ENCODE results near the gene DNAH11. TPM values are rescaled to one million over a fixed set of nuclear protein-coding genes. Genes with fewer than 3 reads are reported as not detected.

The DNAH11 gene
- total RNA-seq, 6 experiments from 2014 or later, result 0.17 to 5.5 (median 1.2) TPM

DNA sequence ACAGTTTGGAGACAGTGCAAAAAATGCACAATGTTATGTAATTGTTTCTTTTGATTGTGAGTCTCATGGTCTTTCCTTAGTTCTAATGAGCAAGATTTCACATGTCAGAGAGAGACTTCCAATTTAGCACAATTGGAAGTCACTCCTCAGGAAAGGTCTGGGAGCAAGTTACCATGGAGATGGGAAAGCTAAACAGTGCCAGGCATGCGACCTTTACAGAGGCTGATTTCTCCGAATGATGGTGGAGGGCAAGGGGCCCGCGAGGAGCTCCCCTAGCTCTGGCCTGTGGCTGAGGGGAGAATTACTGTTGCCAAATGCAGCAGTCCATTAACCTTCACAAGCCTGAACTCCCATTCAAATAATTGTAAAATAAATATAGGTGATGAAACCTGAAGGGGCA lies 343.6 kb downstream of the DNAH11 start:
- TF ChIP-seq, protein P1, sequence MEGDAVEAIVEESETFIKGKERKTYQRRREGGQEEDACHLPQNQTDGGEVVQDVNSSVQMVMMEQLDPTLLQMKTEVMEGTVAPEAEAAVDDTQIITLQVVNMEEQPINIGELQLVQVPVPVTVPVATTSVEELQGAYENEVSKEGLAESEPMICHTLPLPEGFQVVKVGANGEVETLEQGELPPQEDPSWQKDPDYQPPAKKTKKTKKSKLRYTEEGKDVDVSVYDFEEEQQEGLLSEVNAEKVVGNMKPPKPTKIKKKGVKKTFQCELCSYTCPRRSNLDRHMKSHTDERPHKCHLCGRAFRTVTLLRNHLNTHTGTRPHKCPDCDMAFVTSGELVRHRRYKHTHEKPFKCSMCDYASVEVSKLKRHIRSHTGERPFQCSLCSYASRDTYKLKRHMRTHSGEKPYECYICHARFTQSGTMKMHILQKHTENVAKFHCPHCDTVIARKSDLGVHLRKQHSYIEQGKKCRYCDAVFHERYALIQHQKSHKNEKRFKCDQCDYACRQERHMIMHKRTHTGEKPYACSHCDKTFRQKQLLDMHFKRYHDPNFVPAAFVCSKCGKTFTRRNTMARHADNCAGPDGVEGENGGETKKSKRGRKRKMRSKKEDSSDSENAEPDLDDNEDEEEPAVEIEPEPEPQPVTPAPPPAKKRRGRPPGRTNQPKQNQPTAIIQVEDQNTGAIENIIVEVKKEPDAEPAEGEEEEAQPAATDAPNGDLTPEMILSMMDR (IDR thresholded peaks at IDR 0.05), result no peak
- no peak for TF ChIP-seq POLR2A (IDR thresholded peaks at IDR 0.05)

DNA sequence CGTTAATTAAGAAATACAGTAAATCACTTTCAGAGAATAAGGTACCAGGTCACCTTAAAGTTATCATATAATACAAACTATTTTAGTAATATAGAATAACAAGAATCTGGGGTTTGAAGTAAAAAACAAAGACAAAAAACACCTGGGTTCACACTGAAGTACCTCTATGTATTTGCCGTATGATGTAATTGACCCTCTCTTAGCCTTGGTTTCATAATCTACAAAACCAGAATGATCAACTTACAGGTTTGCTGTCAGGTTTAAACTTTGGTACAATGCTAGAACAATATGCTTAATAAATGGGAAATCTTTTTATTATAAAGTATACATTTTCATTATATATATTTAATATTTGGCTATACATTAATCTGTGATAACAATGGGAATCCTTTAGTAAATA lies 344.5 kb downstream of the DNAH11 start:
- intact Hi-C loops (cut with DNase I), result no loop called here
- H3K4me1 ChIP-seq, result no peaks in the 10 kb centered on the region
- H3K4me3 ChIP-seq, result no peak overlapping the region
- 80% methylated on average over 2 of the region's 2 CpGs for WGBS (ENCODE audit: insufficient coverage, low coverage, low lambda C conversion rate, missing lambda C conversion rate)
- H3K36me3 ChIP-seq, result no peaks in the 10 kb centered on the region
- H3K27me3 ChIP-seq, result no peaks in the 10 kb centered on the region
- DNase-seq, result no peak
- no peaks in the 10 kb centered on the region for H3K9me3 ChIP-seq
- TF ChIP-seq, protein P1 (IDR thresholded peaks at IDR 0.05), result no peak
- no peak for TF ChIP-seq POLR2A (IDR thresholded peaks at IDR 0.05)
- H3K27ac ChIP-seq, result no peak overlapping the region
- ATAC-seq, result no peak

More for the DNA sequence above, 343.6 kb downstream of the DNAH11 start:
- no peaks in the 10 kb centered on the region for H3K9me3 ChIP-seq
- no peaks in the 10 kb centered on the region for H3K4me1 ChIP-seq
- ATAC-seq, result no peak
- no peak overlapping the region for H3K4me3 ChIP-seq
- no peaks in the 10 kb centered on the region for H3K36me3 ChIP-seq
- intact Hi-C loops (cut with DNase I), result no loop called here
- no peaks in the 10 kb centered on the region for H3K27me3 ChIP-seq
- WGBS (ENCODE audit: insufficient coverage, low coverage, low lambda C conversion rate, missing lambda C conversion rate), result 61% methylated on average over 4 of the region's 4 CpGs
- no peak for DNase-seq
- H3K27ac ChIP-seq, result no peak overlapping the region

DNA sequence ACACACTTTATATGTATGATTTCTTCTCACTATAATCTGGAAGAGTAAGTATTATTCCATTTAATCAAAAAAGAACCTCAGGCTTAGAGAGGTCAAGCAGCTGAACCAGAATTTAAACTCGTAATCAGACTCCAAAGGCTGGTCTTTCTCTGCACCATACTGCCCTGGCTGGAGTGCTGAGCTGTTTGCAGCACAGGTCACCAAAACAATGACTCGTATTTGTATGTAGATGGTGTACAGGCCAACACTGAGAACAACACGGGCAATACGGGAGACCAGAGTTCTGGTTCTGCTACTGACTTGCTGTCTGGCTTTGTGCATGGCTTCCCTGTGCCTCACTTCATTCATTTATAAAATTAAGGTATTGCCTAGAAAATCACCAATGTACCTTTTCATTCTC lies 344.9 kb downstream of the DNAH11 start:
- no peaks in the 10 kb centered on the region for H3K9me3 ChIP-seq
- ATAC-seq (no peak), DNase-seq (no peak)
- no peak overlapping the region for H3K27ac ChIP-seq
- intact Hi-C loops (cut with DNase I), result no loop called here
- H3K27me3 ChIP-seq, result no peaks in the 10 kb centered on the region
- H3K4me3 ChIP-seq, result no peak overlapping the region
- WGBS (ENCODE audit: insufficient coverage, low coverage, low lambda C conversion rate, missing lambda C conversion rate), result 85% methylated on average over 4 of the region's 4 CpGs
- H3K36me3 ChIP-seq, result no peaks in the 10 kb centered on the region
- no peak for TF ChIP-seq POLR2A (IDR thresholded peaks at IDR 0.05)
- TF ChIP-seq, protein P1 (IDR thresholded peaks at IDR 0.05), result no peak
- H3K4me1 ChIP-seq, result no peaks in the 10 kb centered on the region

DNA sequence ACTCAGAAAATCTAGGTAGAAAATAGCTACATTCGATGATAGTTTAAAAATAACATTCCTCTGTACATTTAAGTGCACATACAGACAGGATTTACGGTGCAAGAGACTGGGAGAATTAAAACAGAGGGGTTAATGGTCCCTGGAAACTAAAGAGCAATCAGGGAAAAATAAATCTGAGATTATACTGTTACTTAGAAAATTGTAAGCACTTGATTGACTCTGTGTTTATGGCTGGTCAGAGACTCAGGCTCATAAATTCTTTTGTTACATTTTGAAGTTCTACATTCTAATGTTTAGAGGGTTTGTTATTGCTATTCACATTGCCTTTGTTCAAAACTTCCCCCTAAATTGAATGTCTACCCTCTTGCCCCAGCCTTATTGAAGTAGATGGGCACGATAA lies 348.5 kb downstream of the DNAH11 start:
- DNase-seq, result no peak
- Histone ChIP-seq H3K9me3 (no peaks in the 10 kb centered on the region), H3K27me3 (no peaks in the 10 kb centered on the region), H3K4me1 (no peaks in the 10 kb centered on the region), H3K36me3 (no peaks in the 10 kb centered on the region), H3K4me3 (no peak overlapping the region), H3K27ac (no peak overlapping the region)
- WGBS (ENCODE audit: insufficient coverage, low coverage, low lambda C conversion rate, missing lambda C conversion rate), result 82% methylated on average over 3 of the region's 3 CpGs
- intact Hi-C loops (cut with DNase I), result no loop called here
- TF ChIP-seq POLR2A (IDR thresholded peaks at IDR 0.05), result no peak
- TF ChIP-seq, protein P1 (IDR thresholded peaks at IDR 0.05), result no peak
- ATAC-seq, result no peak

DNA sequence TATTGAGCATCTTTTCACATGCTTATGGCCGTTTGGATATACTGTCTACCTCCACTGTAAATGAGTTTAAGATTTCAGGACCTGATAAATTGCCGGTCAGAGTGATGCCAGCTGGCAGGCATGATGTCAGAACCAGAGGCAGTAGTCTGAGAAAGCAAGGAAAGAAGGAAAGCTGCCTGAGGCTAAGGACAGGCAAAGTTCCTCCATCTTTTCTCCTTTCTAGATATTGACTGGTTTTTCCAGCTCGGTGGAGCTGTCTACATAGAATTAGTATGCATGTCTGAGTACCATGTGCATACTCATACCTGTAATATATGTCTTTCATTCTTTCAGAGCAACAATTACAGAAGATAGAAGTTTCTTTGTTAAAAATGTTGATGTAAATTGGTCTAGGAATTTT lies 350.6 kb downstream of the DNAH11 start:
- ATAC-seq (no peak), DNase-seq (no peak)
- Histone ChIP-seq H3K27ac (no peak overlapping the region), H3K4me1 (no peaks in the 10 kb centered on the region), H3K27me3 (no peaks in the 10 kb centered on the region), H3K36me3 (no peaks in the 10 kb centered on the region), H3K9me3 (no peaks in the 10 kb centered on the region), H3K4me3 (no peak overlapping the region)
- TF ChIP-seq, protein P1 (IDR thresholded peaks at IDR 0.05), result no peak
- no peak for TF ChIP-seq POLR2A (IDR thresholded peaks at IDR 0.05)
- 96% methylated on average over 3 of the region's 3 CpGs for WGBS (ENCODE audit: insufficient coverage, low coverage, low lambda C conversion rate, missing lambda C conversion rate)
- intact Hi-C loops (cut with DNase I), result no loop called here
